ENCODE data around the gene IL15RA.
"Not testable (repeated sequence)": the region's sequence is repeated elsewhere in the genome, so short reads cannot be mapped to it uniquely, and the experiment has no call there.

IL15RA gene

GRCh38 chr10:5927306-5927705, 50.0 kb downstream of the IL15RA start:
- DNase-seq (ENCODE audit: low read depth) = peak; percentile 81

- no peak for DNase-seq (ENCODE audit: low read depth)
Observed at GRCh38 chr10:5924889-5925288, 52.5 kb downstream of the IL15RA start.

GRCh38 chr10:5921746-5922145, 55.6 kb downstream of the IL15RA start:
- no peak for DNase-seq (ENCODE audit: low read depth)

GRCh38 chr10:5919568-5919967, 57.8 kb downstream of the IL15RA start:
- no peak for DNase-seq (ENCODE audit: low read depth)

GRCh38 chr10:5918763-5919162, 58.6 kb downstream of the IL15RA start:
- no peak for DNase-seq (ENCODE audit: low read depth)

- no peak for DNase-seq (ENCODE audit: low read depth)
Observed at GRCh38 chr10:5917305-5917704, 60.0 kb downstream of the IL15RA start.

- DNase-seq (ENCODE audit: low read depth) = no peak
Observed at GRCh38 chr10:5915451-5915850, 61.9 kb downstream of the IL15RA start.

- no peak for DNase-seq (ENCODE audit: low read depth)
Observed at GRCh38 chr10:5913736-5914135, 63.6 kb downstream of the IL15RA start.

GRCh38 chr10:5911670-5912069, 65.7 kb downstream of the IL15RA start:
- DNase-seq (ENCODE audit: low read depth) = no peak

- no peak for DNase-seq (ENCODE audit: low read depth)
Observed at GRCh38 chr10:5910323-5911100, 66.8 kb downstream of the IL15RA start.

GRCh38 chr10:5908676-5909075, 68.7 kb downstream of the IL15RA start:
- not testable (repeated sequence) for DNase-seq (ENCODE audit: low read depth)

GRCh38 chr10:5906651-5907050, 70.7 kb downstream of the IL15RA start:
- no peak for DNase-seq (ENCODE audit: low read depth)

- DNase-seq (ENCODE audit: low read depth) = no peak
Observed at GRCh38 chr10:5905854-5906507, 71.4 kb downstream of the IL15RA start.

GRCh38 chr10:5904227-5904626, 73.1 kb downstream of the IL15RA start:
- DNase-seq (ENCODE audit: low read depth) = no peak

GRCh38 chr10:5903563-5903962, 73.8 kb downstream of the IL15RA start:
- no peak for DNase-seq (ENCODE audit: low read depth)

- no peak for DNase-seq (ENCODE audit: low read depth)
Observed at GRCh38 chr10:5902511-5903274, 74.7 kb downstream of the IL15RA start.

Data from iris pigment epithelial cell (primary cell).